Neuronal stem cell (in vitro differentiated cells): ENCODE data around the gene RAX2.
A peak's percentile ranks its signal among the peaks of the same experiment; 100 is the strongest.

ENCODE experiments used
- DNase-seq: peaks from one replicate; pipeline ENCODE4 v3.0.0-alpha.2; 2013; ENCODE audit warnings: low spot score
- H2AFZ ChIP-seq: one replicate; pipeline ENCODE4 v1.6.1; 2013; ENCODE audit warnings: mild to moderate bottlenecking, low read length, inconsistent platforms
- H2AK5ac ChIP-seq: 2 replicates; pipeline ENCODE4 v1.6.1; 2013; ENCODE audit warnings: low read depth, mild to moderate bottlenecking, inconsistent platforms, low read length, moderate library complexity, mixed read lengths
- H2BK120ac ChIP-seq: 2 replicates; pipeline ENCODE4 v1.6.1; 2013; ENCODE audit warnings: low read depth, mild to moderate bottlenecking, inconsistent platforms, low read length, moderate library complexity, mixed read lengths
- H2BK12ac ChIP-seq: one replicate; pipeline ENCODE4 v1.6.1; 2013; ENCODE audit warnings: low read length, inconsistent platforms
- H2BK15ac ChIP-seq: 2 replicates; pipeline ENCODE4 v1.6.1; 2013; ENCODE audit warnings: mild to moderate bottlenecking, low read length, inconsistent platforms, mixed read lengths
- H2BK5ac ChIP-seq: one replicate; pipeline ENCODE4 v1.6.1; 2013; ENCODE audit warnings: inconsistent platforms, mild to moderate bottlenecking, low read length, moderate library complexity
- H3K14ac ChIP-seq: one replicate; pipeline ENCODE4 v1.6.1; 2013; ENCODE audit warnings: low read length, inconsistent platforms
- H3K18ac ChIP-seq: 2 replicates; pipeline ENCODE4 v1.6.1; 2013; ENCODE audit warnings: low read length, inconsistent platforms
- H3K23ac ChIP-seq: 2 replicates; pipeline ENCODE4 v1.6.1; 2013; ENCODE audit warnings: low read depth, mild to moderate bottlenecking, mixed read lengths, low read length, inconsistent platforms; ENCODE audit not compliant: poor library complexity
- H3K27ac ChIP-seq: replicated peaks from 3 replicates; pipeline ENCODE4 v1.5.1; 2013; ENCODE audit warnings: low read length, inconsistent platforms
- H3K27me3 ChIP-seq, 3 experiments: 2 replicates each; pipeline ENCODE4 v1.6.1; 2013; ENCODE audit warnings: low read length in 3 of 3, mild to moderate bottlenecking in 2 of 3, inconsistent platforms in 1 of 3, low read depth in 1 of 3, mixed read lengths in 1 of 3, moderate library complexity in 1 of 3; ENCODE audit not compliant: control insufficient read depth in 3 of 3, insufficient read depth in 3 of 3
- H3K36me3 ChIP-seq, 2 donors: replicated peaks in 1 of 2; 2 replicates each; pipeline ENCODE4 v1.6.1; 2013; ENCODE audit warnings: low read length in 2 of 2; ENCODE audit not compliant: control insufficient read depth in 2 of 2, insufficient read depth in 2 of 2
- H3K4ac ChIP-seq: 2 replicates; pipeline ENCODE4 v1.6.1; 2013; ENCODE audit warnings: inconsistent platforms, mild to moderate bottlenecking, low read length, moderate library complexity
- H3K4me1 ChIP-seq, 2 donors: 1 replicate in 1 of 2; 2 replicates in 1 of 2; pipeline ENCODE4 v1.6.1; 2013; ENCODE audit warnings: low read length in 2 of 2, low read depth in 1 of 2; ENCODE audit not compliant: control insufficient read depth in 2 of 2, insufficient read depth in 1 of 2
- H3K4me2 ChIP-seq: one replicate; pipeline ENCODE4 v1.6.1; 2013; ENCODE audit warnings: mild to moderate bottlenecking, low read length, inconsistent platforms; ENCODE audit not compliant: insufficient read depth, poor library complexity, severe bottlenecking
- H3K4me3 ChIP-seq, 2 donors: 2 replicates each; pipeline ENCODE4 v1.5.1; 2013; ENCODE audit warnings: low read length in 2 of 2, mild to moderate bottlenecking in 2 of 2, inconsistent platforms in 1 of 2, moderate library complexity in 1 of 2
- H3K79me1 ChIP-seq: one replicate; pipeline ENCODE4 v1.6.1; 2013; ENCODE audit warnings: low read depth, mild to moderate bottlenecking, inconsistent platforms, low read length, moderate library complexity
- H3K9ac ChIP-seq: one replicate; pipeline ENCODE4 v1.6.1; 2013; ENCODE audit warnings: mild to moderate bottlenecking, low read depth, low read length, inconsistent platforms; ENCODE audit not compliant: poor library complexity
- H3K9me3 ChIP-seq, 2 donors: replicated peaks in 1 of 2; 2 replicates each; pipeline versions ENCODE3 to v1.6.1; 2013; ENCODE audit warnings: low read length in 2 of 2, mild to moderate bottlenecking in 2 of 2, inconsistent platforms in 1 of 2, low read depth in 1 of 2, mixed read lengths in 1 of 2, moderate library complexity in 1 of 2; ENCODE audit not compliant: control insufficient read depth in 2 of 2, insufficient read depth in 1 of 2
- H4K8ac ChIP-seq: one replicate; pipeline ENCODE4 v1.6.1; 2013; ENCODE audit warnings: low read depth, mild to moderate bottlenecking, inconsistent platforms, low read length, moderate library complexity
- H4K91ac ChIP-seq: one replicate; pipeline ENCODE4 v1.6.1; 2013; ENCODE audit warnings: low read length, low read depth, mild to moderate bottlenecking, inconsistent platforms; ENCODE audit not compliant: poor library complexity
- WGBS, 2 donors: extraction: QIAGEN DNeasy Blood & Tissue Kit; methylation state at CpG; one replicate each; pipeline ENCODE4 v1.1.7; 2013; ENCODE audit warnings: missing lambda C conversion rate in 2 of 2, mixed read lengths in 1 of 2; ENCODE audit not compliant: insufficient read length in 2 of 2, insufficient replicate concordance in 1 of 2; ENCODE audit errors: extremely low coverage in 2 of 2; 5-methylcytosine and 5-hydroxymethylcytosine counted together

RAX2 gene

DNA sequence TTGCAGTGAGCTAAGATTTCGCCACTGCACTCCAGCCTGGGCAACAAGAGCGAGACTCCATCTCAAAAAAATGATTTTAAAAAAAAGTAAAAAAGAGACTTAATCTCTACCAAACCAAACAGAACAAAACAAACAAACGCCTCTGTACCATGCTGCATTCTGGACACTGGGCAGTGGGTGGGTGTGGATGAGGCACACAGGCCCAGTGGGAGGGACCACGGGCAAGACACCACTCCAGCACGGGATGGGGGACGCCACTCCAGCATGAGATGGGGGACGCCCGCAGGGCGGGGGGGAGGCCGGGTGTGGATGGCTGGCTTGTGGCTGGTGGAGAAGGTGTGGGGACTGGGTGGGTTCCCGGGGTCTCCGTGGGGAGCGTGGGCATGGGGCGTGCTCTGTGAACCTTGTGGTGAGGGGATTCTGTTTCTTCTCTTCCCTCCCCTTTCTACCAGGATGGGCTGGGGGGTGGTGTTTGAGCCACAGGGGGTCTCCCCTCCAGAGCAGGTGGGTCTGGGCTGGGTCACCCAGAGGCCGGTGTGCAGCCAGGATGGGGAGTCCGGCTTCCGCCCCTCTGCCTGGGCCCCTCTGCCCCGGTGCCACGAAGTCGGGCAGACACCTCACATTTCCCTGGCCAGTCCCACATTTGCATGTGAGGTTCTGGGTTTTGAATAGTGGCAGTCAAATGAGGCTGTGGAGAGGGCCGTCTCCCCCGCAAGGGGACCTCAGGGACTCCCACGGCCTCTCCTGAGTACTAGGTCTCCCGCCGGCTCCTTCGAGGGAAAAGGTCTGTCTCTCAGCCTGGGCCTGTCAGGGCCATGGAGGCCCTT lies 38.1 kb upstream of the RAX2 start:
- Histone ChIP-seq H3K4me2 (no peak overlapping the region), H4K8ac (no peak overlapping the region), H4K91ac (no peak overlapping the region), H3K27me3 (peaks cover 0 to 2% (median 2%) of the 10 kb centered on the region in 3 experiments), H3K9me3 (peaks cover 0 to 5% of the 10 kb centered on the region in 2 donors), H2BK5ac (no peak overlapping the region), H3K18ac (peak overlapping the region; percentile 71), H3K4ac (peak overlapping the region; percentile 37), H2AFZ (no peak overlapping the region), H3K9ac (no peak overlapping the region), H2BK15ac (no peak overlapping the region), H3K36me3 (peaks cover 0 to 3% of the 10 kb centered on the region in 2 donors), H3K4me1 (peaks cover 2% of the 10 kb centered on the region in 2 donors), H3K23ac (no peak overlapping the region), H3K79me1 (no peaks in the 10 kb centered on the region), H2BK12ac (no peak overlapping the region), H2BK120ac (no peak overlapping the region), H3K4me3 (no peak overlapping the region), H2AK5ac (peak overlapping the region; percentile 92), H3K27ac (no peak overlapping the region), H3K14ac (peak overlapping the region; percentile 38)
- no CpG with 5 or more reads among the region's 26 CpGs for WGBS, 2 donors
- DNase-seq, result no peak

DNA sequence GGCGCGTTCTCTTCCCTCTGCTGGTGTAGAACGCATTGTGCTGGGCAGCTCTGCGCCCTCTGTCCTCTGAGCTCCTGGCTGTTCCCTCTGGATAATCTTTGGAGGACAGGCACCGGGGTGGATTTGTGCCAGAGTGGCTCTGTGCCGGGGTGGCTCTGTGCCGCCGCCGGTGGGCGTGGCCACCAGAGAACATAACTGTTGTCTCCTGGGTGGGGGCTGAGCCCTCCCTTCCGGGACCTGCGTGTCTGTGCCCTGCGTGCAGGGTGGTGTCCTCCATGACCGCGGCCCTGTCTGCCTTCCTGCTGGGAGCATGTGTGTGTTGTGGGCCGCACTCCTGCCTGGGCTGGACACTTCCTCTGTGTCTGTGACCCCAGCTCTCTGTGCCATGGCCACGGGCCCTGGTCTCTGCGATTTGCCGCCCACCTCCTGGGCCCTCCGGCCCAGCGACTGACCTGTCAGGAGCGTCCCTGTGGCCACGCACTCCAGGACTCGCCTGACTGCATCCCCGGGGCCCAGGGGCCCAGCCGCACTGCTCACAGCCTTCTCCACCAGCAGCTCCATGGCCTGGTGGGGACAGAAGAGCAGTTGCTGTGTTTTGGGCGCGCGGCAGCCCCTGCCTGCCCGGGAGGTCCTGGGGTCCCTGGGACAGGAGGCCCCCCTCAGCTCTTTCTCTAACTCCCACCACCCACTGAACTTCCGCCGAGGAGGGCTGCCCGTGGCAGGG lies 36.6 kb upstream of the RAX2 start:
- Histone ChIP-seq H3K14ac (no peak overlapping the region), H3K4ac (no peak overlapping the region), H3K36me3 (peaks cover 0 to 3% of the 10 kb centered on the region in 2 donors), H3K27me3 (peaks cover 0 to 9% (median 2%) of the 10 kb centered on the region in 3 experiments), H3K9me3 (peaks cover 0 to 5% of the 10 kb centered on the region in 2 donors), H3K27ac (no peak overlapping the region), H4K8ac (no peak overlapping the region), H2AK5ac (peak overlapping the region; percentile 81), H3K18ac (peak overlapping the region; percentile 94), H2BK15ac (peak overlapping the region; percentile 67), H2BK120ac (no peak overlapping the region), H3K9ac (no peak overlapping the region), H3K23ac (peak overlapping the region; percentile 1), H3K79me1 (no peaks in the 10 kb centered on the region), H2AFZ (no peak overlapping the region), H3K4me1 (peaks cover 2% of the 10 kb centered on the region in 2 donors), H3K4me2 (no peak overlapping the region), H4K91ac (no peak overlapping the region), H3K4me3 (no peak overlapping the region), H2BK12ac (no peak overlapping the region), H2BK5ac (peak overlapping the region; percentile 87)
- no CpG with 5 or more reads among the region's 33 CpGs for WGBS, 2 donors
- DNase-seq, result no peak

DNA sequence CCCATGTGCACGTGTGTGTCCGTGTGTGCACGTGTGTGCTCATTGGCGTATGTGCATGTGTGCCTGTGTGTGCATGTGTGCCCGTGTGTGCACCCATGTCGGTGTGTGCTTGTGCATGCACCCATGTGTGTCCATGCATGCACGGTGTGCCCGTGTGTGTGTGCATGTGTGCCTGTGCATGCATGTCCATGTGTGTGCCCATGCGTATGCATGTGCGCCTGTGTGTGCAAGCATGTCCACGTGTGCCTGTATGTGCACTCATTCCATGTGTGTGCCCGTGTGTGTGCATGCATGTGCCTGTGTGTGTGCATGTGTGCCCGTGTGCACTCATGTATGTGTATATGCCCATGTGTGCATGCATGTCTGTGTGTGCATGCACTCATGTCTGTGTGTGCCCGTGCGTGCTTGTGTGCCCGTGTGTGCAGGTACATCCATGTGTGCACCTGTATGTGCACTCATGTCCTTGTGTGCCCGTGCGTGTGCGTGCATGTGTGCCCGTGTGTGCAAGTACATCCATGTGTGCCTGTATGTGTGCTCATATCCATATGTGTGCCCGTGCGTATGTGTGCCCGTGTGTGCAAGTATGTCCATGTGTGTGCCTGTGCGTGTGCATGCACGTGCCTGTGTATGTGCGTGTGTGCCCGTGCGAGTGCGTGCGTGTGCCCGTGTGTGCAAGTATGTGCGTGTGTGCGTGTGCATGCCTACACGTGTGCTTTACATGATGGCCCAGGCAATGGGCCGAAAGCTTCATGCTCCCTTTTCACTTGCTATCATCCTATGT lies 35.7 kb upstream of the RAX2 start:
- Histone ChIP-seq H2BK12ac (no peak overlapping the region), H3K9ac (peak overlapping the region; percentile 76), H3K14ac (peak overlapping the region; percentile 49), H3K36me3 (peaks cover 0 to 3% of the 10 kb centered on the region in 2 donors), H3K4me1 (peaks cover 0 to 2% of the 10 kb centered on the region in 2 donors), H2BK15ac (no peak overlapping the region), H2AK5ac (peak overlapping the region; percentile 34), H4K91ac (no peak overlapping the region), H3K18ac (peak overlapping the region; percentile 22), H3K27ac (no peak overlapping the region), H3K4me2 (no peak overlapping the region), H3K4me3 (peak overlapping the region in 1 of 2 donors; percentile 66), H3K79me1 (no peaks in the 10 kb centered on the region), H4K8ac (no peak overlapping the region), H3K27me3 (peaks cover 0 to 16% (median 4%) of the 10 kb centered on the region in 3 experiments), H3K4ac (no peak overlapping the region), H3K9me3 (peaks cover 0 to 5% of the 10 kb centered on the region in 2 donors), H2AFZ (no peak overlapping the region), H2BK5ac (no peak overlapping the region), H3K23ac (peak overlapping the region; percentile 75), H2BK120ac (no peak overlapping the region)
- DNase-seq, result no peak
- WGBS, 2 donors, result no CpG with 5 or more reads among the region's 35 CpGs
